DOHH2 (cell line): Measurements from ENCODE around the gene FANK1.

Experiments
- H3F3A ChIP-seq: fragments of 200-600 bp; sonication (generic), shearing (Covaris generic); 2 replicates; pipeline ENCODE4 v1.6.0; 2016; ENCODE audit warnings: antibody characterized with exemption, mild to moderate bottlenecking; ENCODE audit not compliant: control insufficient read depth, insufficient read depth
- H3K27ac ChIP-seq: fragments of 200-600 bp; sonication (generic); 2 replicates; pipeline ENCODE4 v1.5.1; 2014; ENCODE audit warnings: low read depth, mild to moderate bottlenecking, low read length, moderate library complexity
- H3K27me3 ChIP-seq: fragments of 200-600 bp; sonication (generic); 2 replicates; pipeline ENCODE4 v1.6.1; 2014; ENCODE audit warnings: mild to moderate bottlenecking, low read length, mixed read lengths; ENCODE audit not compliant: control insufficient read depth
- H3K36me3 ChIP-seq: fragments of 200-600 bp; sonication (generic); 2 replicates; pipeline ENCODE4 v1.6.1; 2014; ENCODE audit warnings: mild to moderate bottlenecking, low read length, moderate library complexity, mixed read lengths; ENCODE audit not compliant: control insufficient read depth
- H3K4me1 ChIP-seq: fragments of 200-600 bp; sonication (generic); 2 replicates; pipeline ENCODE4 v1.6.1; 2014; ENCODE audit warnings: mild to moderate bottlenecking, low read length, mixed read lengths; ENCODE audit not compliant: control insufficient read depth
- H3K4me2 ChIP-seq: fragments of 200-600 bp; sonication (generic); 2 replicates; pipeline ENCODE4 v1.6.0; 2014; ENCODE audit warnings: mild to moderate bottlenecking, low read length, moderate library complexity
- H3K4me3 ChIP-seq: fragments of 200-600 bp; sonication (generic); 2 replicates; pipeline ENCODE4 v1.5.1; 2014; ENCODE audit warnings: mild to moderate bottlenecking, low read length, mixed read lengths
- H3K79me2 ChIP-seq: fragments of 200-600 bp; sonication (generic); 2 replicates; pipeline ENCODE4 v1.6.1; 2014; ENCODE audit warnings: mild to moderate bottlenecking, low read length, mixed read lengths; ENCODE audit not compliant: control insufficient read depth
- H3K9me2 ChIP-seq: fragments of 200-600 bp; sonication (generic); replicated peaks from 2 replicates; pipeline ENCODE4 v1.6.1; 2014; ENCODE audit warnings: mild to moderate bottlenecking, low read length, mixed read lengths; ENCODE audit not compliant: control insufficient read depth
- H3K9me3 ChIP-seq: fragments of 200-600 bp; sonication (generic); 2 replicates; pipeline ENCODE4 v1.6.1; 2014; ENCODE audit warnings: antibody characterized with exemption, low read length, mixed read lengths; ENCODE audit not compliant: control insufficient read depth, insufficient read depth
- H4K20me1 ChIP-seq: fragments of 200-600 bp; sonication (generic); 2 replicates; pipeline ENCODE4 v1.6.0; 2014; ENCODE audit warnings: low read depth, mild to moderate bottlenecking, antibody characterized with exemption, low read length, moderate library complexity; ENCODE audit not compliant: control insufficient read depth, insufficient read depth
- EZH2phosphoT487 ChIP-seq: fragments of 200-600 bp; sonication (generic); IDR thresholded peaks from 2 replicates; pipeline ENCODE4 v1.6.1; 2017; ENCODE audit warnings: borderline replicate concordance, mild to moderate bottlenecking, antibody characterized with exemption, low read length, moderate library complexity, mixed read lengths
- TF ChIP-seq, protein P1 (sequence below): fragments of 200-600 bp; sonication (generic); IDR thresholded peaks from one replicate; pipeline ENCODE4 v1.5.1; 2014; ENCODE audit warnings: antibody characterized with exemption, mild to moderate bottlenecking, low read depth, low read length; ENCODE audit not compliant: poor library complexity, severe bottlenecking

Gene FANK1

GRCh38 chr10:125951290-125951689, 54.9 kb downstream of the FANK1 start:
- no peaks in the 10 kb centered on the region for H4K20me1 ChIP-seq
- H3K36me3 ChIP-seq = no peaks in the 10 kb centered on the region
- no peaks in the 10 kb centered on the region for H3K9me2 ChIP-seq
- no peak overlapping the region for H3K4me3 ChIP-seq
- no peaks in the 10 kb centered on the region for H3F3A ChIP-seq
- H3K79me2 ChIP-seq = no peaks in the 10 kb centered on the region
- H3K27me3 ChIP-seq = no peaks in the 10 kb centered on the region
- no peak overlapping the region for H3K4me2 ChIP-seq
- H3K27ac ChIP-seq = no peak overlapping the region
- H3K4me1 ChIP-seq = no peaks in the 10 kb centered on the region
- peaks cover 18% of the 10 kb centered on the region for H3K9me3 ChIP-seq
- TF ChIP-seq, protein P1, sequence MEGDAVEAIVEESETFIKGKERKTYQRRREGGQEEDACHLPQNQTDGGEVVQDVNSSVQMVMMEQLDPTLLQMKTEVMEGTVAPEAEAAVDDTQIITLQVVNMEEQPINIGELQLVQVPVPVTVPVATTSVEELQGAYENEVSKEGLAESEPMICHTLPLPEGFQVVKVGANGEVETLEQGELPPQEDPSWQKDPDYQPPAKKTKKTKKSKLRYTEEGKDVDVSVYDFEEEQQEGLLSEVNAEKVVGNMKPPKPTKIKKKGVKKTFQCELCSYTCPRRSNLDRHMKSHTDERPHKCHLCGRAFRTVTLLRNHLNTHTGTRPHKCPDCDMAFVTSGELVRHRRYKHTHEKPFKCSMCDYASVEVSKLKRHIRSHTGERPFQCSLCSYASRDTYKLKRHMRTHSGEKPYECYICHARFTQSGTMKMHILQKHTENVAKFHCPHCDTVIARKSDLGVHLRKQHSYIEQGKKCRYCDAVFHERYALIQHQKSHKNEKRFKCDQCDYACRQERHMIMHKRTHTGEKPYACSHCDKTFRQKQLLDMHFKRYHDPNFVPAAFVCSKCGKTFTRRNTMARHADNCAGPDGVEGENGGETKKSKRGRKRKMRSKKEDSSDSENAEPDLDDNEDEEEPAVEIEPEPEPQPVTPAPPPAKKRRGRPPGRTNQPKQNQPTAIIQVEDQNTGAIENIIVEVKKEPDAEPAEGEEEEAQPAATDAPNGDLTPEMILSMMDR = no peak
- TF ChIP-seq EZH2phosphoT487 = no peak

DNA sequence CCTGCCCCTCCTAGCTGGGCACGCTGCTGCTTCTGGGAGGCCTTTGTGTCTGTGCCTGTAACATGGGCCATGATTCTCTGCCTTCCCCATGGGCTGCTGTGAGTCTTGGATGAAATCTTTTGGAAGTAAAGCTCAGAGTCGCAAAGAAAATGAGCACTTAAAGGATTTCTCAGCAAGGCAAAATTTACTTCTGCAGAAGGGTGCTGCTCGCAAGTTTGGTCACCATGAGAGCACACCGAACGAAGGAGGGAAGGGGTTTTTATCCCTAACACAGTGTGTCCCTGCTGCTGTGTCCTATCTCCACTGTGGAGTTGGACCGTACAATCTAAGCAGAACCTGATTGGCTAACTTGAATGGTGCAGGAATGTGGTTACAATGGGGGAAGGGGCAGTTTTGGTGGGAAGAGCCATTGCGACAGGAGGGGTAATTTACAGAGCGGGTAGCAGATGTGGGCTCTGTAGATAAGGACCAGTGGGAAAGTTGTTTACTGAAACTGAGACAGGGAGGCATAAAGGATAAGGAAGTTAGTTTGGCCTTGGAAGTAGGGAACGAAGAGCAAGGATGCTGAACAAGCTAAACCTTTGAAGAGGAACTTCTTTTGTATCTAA, 57.5 kb downstream of the FANK1 start:
- TF ChIP-seq, protein P1 = no peak
- TF ChIP-seq EZH2phosphoT487 = no peak

DNA sequence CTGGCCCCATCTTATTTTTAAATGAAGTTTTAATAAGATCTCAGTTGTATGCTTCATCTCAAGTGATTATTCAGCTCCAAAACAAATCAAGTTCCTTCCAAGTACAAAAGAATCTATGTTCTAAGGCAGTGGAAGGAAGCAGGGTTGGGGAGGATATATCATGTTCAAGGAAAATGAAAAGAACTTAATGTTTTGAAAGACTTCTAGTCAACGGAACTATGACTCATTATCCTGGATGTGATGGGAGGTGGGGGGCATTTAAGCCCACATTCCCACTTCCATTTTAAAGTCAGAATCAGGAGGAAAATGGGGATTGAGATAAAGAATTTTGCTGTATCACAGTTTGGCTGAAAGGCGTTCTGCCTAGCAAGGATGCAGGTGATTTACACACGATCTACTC, 59.4 kb downstream of the FANK1 start:
- Histone ChIP-seq H3K27ac (no peak overlapping the region), H4K20me1 (no peaks in the 10 kb centered on the region), H3F3A (no peaks in the 10 kb centered on the region), H3K9me2 (no peaks in the 10 kb centered on the region), H3K36me3 (no peaks in the 10 kb centered on the region), H3K4me1 (no peaks in the 10 kb centered on the region), H3K9me3 (peaks cover 18% of the 10 kb centered on the region), H3K27me3 (no peaks in the 10 kb centered on the region), H3K4me3 (no peak overlapping the region), H3K4me2 (no peak overlapping the region), H3K79me2 (no peaks in the 10 kb centered on the region)
- TF ChIP-seq, protein P1 = no peak
- TF ChIP-seq EZH2phosphoT487 = no peak

More for the DNA sequence above, 57.5 kb downstream of the FANK1 start:
- no peaks in the 10 kb centered on the region for H4K20me1 ChIP-seq
- H3K27ac ChIP-seq = no peak overlapping the region
- no peaks in the 10 kb centered on the region for H3K36me3 ChIP-seq
- no peaks in the 10 kb centered on the region for H3F3A ChIP-seq
- H3K9me2 ChIP-seq = no peaks in the 10 kb centered on the region
- no peaks in the 10 kb centered on the region for H3K79me2 ChIP-seq
- no peak overlapping the region for H3K4me3 ChIP-seq
- no peak overlapping the region for H3K4me2 ChIP-seq
- H3K4me1 ChIP-seq = no peaks in the 10 kb centered on the region
- no peaks in the 10 kb centered on the region for H3K27me3 ChIP-seq
- peaks cover 18% of the 10 kb centered on the region for H3K9me3 ChIP-seq
